HG03571 (cell line): ENCODE results near the gene SOD3.

Source experiments
- ATAC-seq: cut with Tn5 transposase; IDR thresholded peaks from one replicate; pipeline ENCODE4 v1.9.1; 2021; ENCODE audit not compliant: unreplicated experiment

The SOD3 gene

DNA sequence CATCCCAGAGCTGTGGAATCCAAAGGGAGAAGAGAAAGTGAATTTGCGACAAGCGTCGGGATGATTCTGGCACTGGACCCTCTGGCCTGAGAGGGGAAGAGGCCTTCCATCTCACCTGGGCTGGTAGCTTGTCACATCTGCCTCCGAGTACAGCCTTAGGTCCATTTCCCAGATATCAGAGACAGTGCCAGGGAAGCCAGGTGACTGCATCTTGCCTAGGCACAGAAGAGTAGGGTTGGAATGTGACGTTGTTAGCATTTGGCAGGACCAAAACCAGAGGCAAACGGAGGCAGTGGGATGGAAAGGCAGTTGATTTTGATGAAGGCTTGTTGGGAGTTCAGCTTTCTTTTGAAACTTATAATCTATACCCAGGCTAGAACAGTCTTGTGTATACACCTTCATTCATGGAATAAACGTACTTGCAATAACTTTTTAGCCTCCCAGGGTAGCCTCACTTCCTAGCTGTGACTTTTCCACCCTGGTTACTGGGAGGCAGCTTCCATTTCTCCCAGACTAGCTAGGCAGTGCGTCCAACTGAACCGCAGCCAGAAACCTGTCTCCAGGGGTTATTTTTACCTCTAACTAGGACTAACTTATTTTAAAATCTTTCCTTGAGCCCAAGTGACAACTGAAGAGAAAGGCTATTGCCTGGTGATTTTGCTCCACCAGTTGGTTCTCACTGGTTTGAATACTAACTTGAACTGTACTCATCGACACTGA, 5.9 kb downstream of the SOD3 start:
- no peak for ATAC-seq

GRCh38 chr4:24802648-24803047, 7.3 kb downstream of the SOD3 start:
- no peak for ATAC-seq

DNA sequence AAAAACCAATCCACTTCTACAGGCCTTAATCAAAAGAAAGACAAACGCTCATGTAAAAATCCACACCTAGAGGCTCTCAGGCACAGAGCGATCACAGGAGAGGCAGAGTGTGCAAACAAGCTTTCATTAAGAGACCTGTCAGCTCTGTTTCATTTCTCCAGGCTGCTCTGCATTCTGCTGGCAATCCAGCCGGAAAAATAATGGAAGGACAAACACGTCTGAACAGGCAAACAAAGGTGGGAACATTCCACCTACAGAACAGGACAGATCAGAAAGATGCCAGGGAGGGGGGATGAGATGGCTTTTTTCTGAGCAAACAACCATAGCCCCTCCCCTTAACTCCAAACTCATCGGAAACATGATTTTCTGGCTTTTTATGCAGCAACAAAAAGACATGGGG, 9.7 kb downstream of the SOD3 start:
- ATAC-seq = no peak

GRCh38 chr4:24805566-24805965, 10.2 kb downstream of the SOD3 start:
- ATAC-seq = no peak

- no peak for ATAC-seq
These were observed 11.0 kb downstream of the SOD3 start for GRCh38 chr4:24806206-24806990.

- ATAC-seq = no peak
These were observed 12.2 kb downstream of the SOD3 start for GRCh38 chr4:24807611-24808010.

- no peak for ATAC-seq
These were observed 12.9 kb downstream of the SOD3 start for GRCh38 chr4:24808261-24808660.

GRCh38 chr4:24808955-24809354, 13.6 kb downstream of the SOD3 start:
- ATAC-seq = no peak

- no peak for ATAC-seq
These were observed 14.0 kb downstream of the SOD3 start for GRCh38 chr4:24809376-24809775.

- no peak for ATAC-seq
These were observed 14.5 kb downstream of the SOD3 start for GRCh38 chr4:24809815-24810405.

- no peak for ATAC-seq
These were observed 15.7 kb downstream of the SOD3 start for GRCh38 chr4:24810871-24811631.

DNA sequence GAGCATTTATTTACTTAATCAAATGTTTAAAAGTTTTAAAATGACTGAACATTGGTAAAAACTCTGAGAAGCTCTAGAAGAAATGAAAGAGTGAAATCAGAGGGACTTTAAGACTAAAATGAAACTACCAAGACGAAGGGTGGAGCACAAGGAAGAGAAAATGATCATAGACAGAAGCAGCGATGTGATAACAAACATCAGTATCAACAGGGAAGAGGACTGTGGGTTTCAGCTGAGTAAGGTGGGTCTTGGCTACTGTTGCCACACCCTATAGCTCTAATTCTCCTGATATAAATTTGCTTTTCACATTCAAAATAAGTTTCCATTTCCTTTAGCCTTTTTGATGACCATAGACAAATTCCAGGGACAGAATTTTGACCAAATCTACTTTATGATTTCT, 18.4 kb downstream of the SOD3 start:
- ATAC-seq = no peak

- ATAC-seq = no peak
These were observed 21.4 kb downstream of the SOD3 start for GRCh38 chr4:24816797-24817196.

GRCh38 chr4:24820541-24820940, 25.2 kb downstream of the SOD3 start:
- ATAC-seq = no peak

- ATAC-seq = no peak
These were observed 29.3 kb downstream of the SOD3 start for GRCh38 chr4:24824720-24825119.

DNA sequence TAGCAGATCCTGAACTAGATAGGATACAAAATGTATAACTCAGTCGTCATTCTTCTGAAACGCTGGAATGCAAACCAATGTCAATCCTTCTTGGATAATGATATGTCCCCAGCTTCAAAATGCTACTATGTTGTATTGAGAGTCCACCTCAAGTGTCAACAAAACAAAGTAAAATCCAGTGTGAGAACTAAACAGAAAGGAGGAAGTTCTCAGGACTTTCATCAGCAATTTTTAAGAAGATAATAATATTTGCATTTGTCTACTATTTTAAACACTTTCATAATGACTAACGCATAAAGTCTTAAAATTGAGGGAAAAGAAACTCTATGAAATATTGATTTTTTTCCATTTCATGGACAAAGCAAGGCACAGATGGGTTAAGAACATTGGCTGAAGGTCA, 36.3 kb downstream of the SOD3 start:
- ATAC-seq = no peak

DNA sequence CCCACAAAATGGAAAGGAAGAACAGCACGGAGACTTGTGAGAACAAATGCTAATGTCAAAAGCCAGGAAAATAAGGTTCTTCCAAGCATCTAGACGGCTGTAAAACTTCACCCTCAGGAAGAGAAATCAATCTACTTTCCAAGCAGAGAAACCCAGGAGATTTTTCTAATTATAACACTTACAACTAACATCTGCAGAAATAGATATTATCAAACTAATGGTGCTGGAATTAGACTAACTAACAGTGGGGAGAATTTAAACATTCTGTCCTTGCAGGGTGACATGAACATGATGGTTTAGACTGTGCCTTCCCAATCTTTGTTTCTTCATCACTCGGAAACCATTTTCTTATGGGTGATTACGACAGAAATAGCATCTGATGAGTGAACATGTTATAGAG, 40.3 kb downstream of the SOD3 start:
- no peak for ATAC-seq

DNA sequence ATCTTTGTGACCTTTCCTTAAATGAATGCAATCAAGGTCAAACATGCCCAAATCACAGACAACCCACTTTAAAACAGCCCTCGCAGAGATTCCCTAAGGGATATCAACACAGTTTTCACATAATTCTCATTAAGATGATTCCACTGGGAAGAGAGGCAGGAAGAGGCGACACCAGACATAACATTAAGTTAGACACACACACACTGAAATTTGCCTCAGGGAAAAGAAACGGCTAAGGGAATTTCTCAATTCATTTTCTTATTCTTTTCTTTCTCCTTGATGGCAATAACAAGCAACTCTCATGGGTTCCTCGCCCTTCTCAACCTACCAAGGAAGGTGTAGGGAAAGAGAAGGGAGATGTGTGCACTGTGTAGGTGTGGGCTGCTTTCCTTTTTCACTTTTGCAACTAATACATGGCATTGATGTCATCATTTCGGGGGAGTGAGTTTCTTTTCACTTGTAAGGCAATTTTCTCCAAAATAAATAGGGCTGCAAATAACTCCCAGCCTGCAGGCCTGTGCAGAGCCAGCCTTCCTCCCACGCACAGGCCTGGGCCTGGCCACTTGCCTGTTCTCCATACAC, 41.4 kb downstream of the SOD3 start:
- ATAC-seq = no peak

DNA sequence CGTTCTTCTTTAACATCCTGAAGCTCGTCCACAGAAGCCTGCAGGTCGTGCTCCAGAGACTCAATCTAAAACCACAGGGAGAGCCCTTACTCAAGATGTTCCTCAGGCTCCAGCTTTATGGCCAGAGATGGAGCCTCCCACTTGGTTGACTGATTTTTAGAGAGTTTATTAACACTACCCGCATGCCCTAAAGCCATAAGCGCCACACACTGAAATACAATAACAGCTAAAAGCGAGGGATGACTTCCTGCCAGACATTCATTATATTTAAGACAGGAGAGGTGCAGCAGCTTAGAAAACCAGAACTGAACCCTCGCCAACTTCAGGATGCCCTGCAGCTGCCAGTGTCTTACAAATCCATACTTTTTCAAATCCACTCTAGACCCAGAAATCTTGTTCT, 42.0 kb downstream of the SOD3 start:
- no peak for ATAC-seq

- ATAC-seq = no peak
These were observed 42.4 kb downstream of the SOD3 start for GRCh38 chr4:24837781-24838180.

DNA sequence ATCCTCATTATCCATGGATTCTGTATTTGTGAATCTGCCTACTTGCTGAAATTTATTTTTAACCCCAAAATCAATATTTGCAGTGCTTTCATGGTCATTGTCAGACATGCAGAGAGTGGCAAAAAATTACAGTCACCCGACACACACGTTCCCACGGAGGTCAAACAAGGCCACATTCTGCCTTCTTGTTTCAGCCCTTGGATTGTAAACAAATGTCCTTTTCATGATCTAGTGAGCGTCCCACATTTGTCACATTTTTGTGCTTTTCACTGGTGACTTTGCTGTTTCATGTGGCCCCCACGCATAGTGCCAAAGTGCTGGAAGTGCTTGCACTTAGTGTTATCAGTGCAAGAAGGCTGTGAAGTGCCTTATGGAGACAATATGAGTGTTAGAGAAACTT, 45.0 kb downstream of the SOD3 start:
- ATAC-seq = no peak
